K562 (cell line): Measurements from ENCODE around the gene CYP2D6. TPM values are rescaled to one million over a fixed set of nuclear protein-coding genes. Genes with fewer than 3 reads are reported as not detected.

Experiments used
- ASH1L ChIP-seq: fragments of 450-650 bp; IDR thresholded peaks from 2 replicates; pipeline ENCODE4 v1.6.1; 2018; ENCODE audit warnings: borderline replicate concordance, mild to moderate bottlenecking, low read depth; ENCODE audit not compliant: partially characterized antibody
- CREB3L1 ChIP-seq: fragments of 450-650 bp; IDR thresholded peaks from 2 replicates; pipeline ENCODE4 v1.6.1; 2014; ENCODE audit warnings: low read depth, mild to moderate bottlenecking, moderate library complexity, borderline replicate concordance
- FOXA3 ChIP-seq, 2 experiments: fragments of 450-650 bp in 1 of 2; sonication (generic) in 1 of 2; formaldehyde crosslinking; IDR thresholded peaks in 1 of 2; conservative IDR thresholded peaks in 1 of 2; 2 replicates each; pipeline versions ENCODE4 v1.4.0 to v1.8.0; 2020 to 2022; ENCODE audit warnings: mild to moderate bottlenecking in 2 of 2, missing genetic modification reagents in 1 of 2
- FUS ChIP-seq: fragments of 200-400 bp; formaldehyde crosslinking; optimal IDR thresholded peaks from 2 replicates; pipeline ENCODE3; 2017; ENCODE audit warnings: low read depth, low read length
- HDAC6 ChIP-seq: IDR thresholded peaks from 2 replicates; pipeline ENCODE4 v1.6.1; 2012; ENCODE audit warnings: low read depth, mild to moderate bottlenecking, control low read depth, inconsistent platforms, low read length, moderate library complexity
- MAZ ChIP-seq, 2 experiments: fragments of 450-650 bp in 1 of 2; sonication (generic) in 1 of 2; formaldehyde crosslinking; IDR thresholded peaks in 1 of 2; conservative IDR thresholded peaks in 1 of 2; 2 replicates each; pipeline versions ENCODE4 v1.4.0 to v1.5.0; 2020; ENCODE audit warnings: mild to moderate bottlenecking in 1 of 2, missing genetic modification reagents in 1 of 2
- MEIS2 ChIP-seq: fragments of 450-650 bp; IDR thresholded peaks from 2 replicates; pipeline ENCODE4 v1.6.1; 2014; ENCODE audit warnings: mild to moderate bottlenecking; ENCODE audit not compliant: partially characterized antibody
- POLR2H ChIP-seq: IDR thresholded peaks from 2 replicates; pipeline ENCODE4 v1.6.1; 2016; ENCODE audit warnings: missing genetic modification characterization, low read depth, mild to moderate bottlenecking, control low read depth, missing compliant biosample characterization, moderate library complexity
- SMARCA4 ChIP-seq: fragments of 450-650 bp; IDR thresholded peaks from 2 replicates; pipeline ENCODE4 v1.6.1; 2016
- SOX6 ChIP-seq: fragments of 450-650 bp; IDR thresholded peaks from 2 replicates; pipeline ENCODE4 v1.6.1; 2014; ENCODE audit warnings: mild to moderate bottlenecking
- TAF9B ChIP-seq: fragments of 450-650 bp; IDR thresholded peaks from 2 replicates; pipeline ENCODE4 v1.6.1; 2018; ENCODE audit warnings: mild to moderate bottlenecking; ENCODE audit not compliant: partially characterized antibody
- UBTF ChIP-seq, 2 experiments: IDR thresholded peaks; 2 replicates each; pipeline ENCODE4 v1.6.1; 2012; ENCODE audit warnings: improper control_type of control experiment in 2 of 2, low read depth in 2 of 2, low read length in 2 of 2, borderline replicate concordance in 1 of 2
- ZBTB34 ChIP-seq: fragments of 250-450 bp; sonication (Bioruptor Pico); IDR thresholded peaks from 2 replicates; pipeline ENCODE4 v1.8.0; 2021; ENCODE audit warnings: mild to moderate bottlenecking, moderate library complexity
- ZNF175 ChIP-seq: fragments of 200-800 bp; sonication (Bioruptor generic); IDR thresholded peaks from 2 replicates; pipeline ENCODE4 v1.6.1; 2016; ENCODE audit warnings: low read depth, mild to moderate bottlenecking, missing genetic modification characterization, missing compliant biosample characterization
- ZNF263 ChIP-seq: sonication (generic); formaldehyde crosslinking; IDR thresholded peaks from 2 replicates; pipeline ENCODE4 v1.8.0; 2022; ENCODE audit warnings: mild to moderate bottlenecking, missing genetic modification reagents, borderline replicate concordance
- ZNF644 ChIP-seq: fragments of 200-800 bp; sonication (Bioruptor generic); IDR thresholded peaks from 2 replicates; pipeline ENCODE4 v1.6.1; 2016; ENCODE audit warnings: low read depth, missing genetic modification characterization, missing compliant biosample characterization
- polyA plus RNA-seq, 8 experiments: library from polyadenylated mRNA; depleted of rRNA in 4 of 8; stranded (reverse) in 5 of 8; unstranded in 3 of 8; fragments of >200 nt; fragmentation: Nextera tagmentation in 2 of 8; fragmentation: Illumina TruSeq in 1 of 8; extraction: Ambion mirVana in 2 of 8; extraction: Trizol in 1 of 8; gene quantifications; 2 replicates each; pipeline versions ENCODE4 v1.2.1 to v1.2.3, GENCODE V29; 2011 to 2014; ENCODE audit warnings: inconsistent platforms in 1 of 8, missing spikeins in 1 of 8
- total RNA-seq, 7 experiments: library from RNA; depleted of rRNA in 6 of 7; stranded (reverse); fragments of >200 nt in 6 of 7; fragmentation: Illumina TruSeq in 2 of 7; extraction: Trizol in 2 of 7; gene quantifications; 2 replicates each; pipeline versions ENCODE4 v1.2.1 to v1.2.3, GENCODE V29; 2011 to 2021; ENCODE audit warnings: low replicate concordance in 1 of 7

Gene CYP2D6
- total and polyA plus RNA-seq, 9 of the 15 experiments (the other 6 are each of a cell fraction or from before 2014, with no cell fraction given) = 0.04 to 0.20 (median 0.09) TPM; not detected in 5

GRCh38 chr22:42079319-42080251, 51.0 kb downstream of the CYP2D6 start, which contains the start of gene SMDT1 (continued):
- peak; percentile 83 for TF ChIP-seq ASH1L
- no peak for TF ChIP-seq SMARCA4
- TF ChIP-seq ZBTB34 (CRISPR knock-in tag) = no peak
- peak; percentile 71; the same call in 1 of the 2 replicates for TF ChIP-seq ZNF175 (CRISPR knock-in tag)
- 0 out of 2 replicates have a peak, but pooled peaks have one; percentile 62 for TF ChIP-seq ZNF644 (tag)
- TF ChIP-seq MEIS2 = peak; percentile 59
- TF ChIP-seq HDAC6 = no peak
- 0 out of 2 replicates have a peak, but pooled peaks have one; percentile 9 for TF ChIP-seq SOX6
- peak; percentile 86 for TF ChIP-seq POLR2H
- TF ChIP-seq FUS = no peak
- no peak for TF ChIP-seq FOXA3 (CRISPR knock-in tag; conservative IDR thresholded peaks at IDR 0.05 in 1 of 2, IDR thresholded peaks at IDR 0.05 in 1 of 2)
- TF ChIP-seq ZNF263 (CRISPR knock-in tag) = 0 out of 2 replicates have a peak, but pooled peaks have one; percentile 40
- TF ChIP-seq MAZ (CRISPR knock-in tag; conservative IDR thresholded peaks at IDR 0.05 in 1 of 2, IDR thresholded peaks at IDR 0.05 in 1 of 2) = peak in 1 of 2 experiments; percentile 84; a peak in 3 of 4 replicates
- TF ChIP-seq TAF9B = peak; percentile 93
- peak; percentile 79; the same call in 1 of the 2 replicates for TF ChIP-seq CREB3L1
- TF ChIP-seq UBTF (IDR thresholded peaks at IDR 0.05; ENCODE audit: borderline replicate concordance in 1 of 2, low read depth in 2 of 2, low read length in 2 of 2) = 0 out of 4 replicates have a peak, but pooled peaks of 1 of the 2 experiments have one; percentile 35
